GM10266 (cell line): ENCODE results near the gene IL18R1.

Experiments used
- DNase-seq: peaks from one replicate; pipeline ENCODE4 v3.0.0; 2012; ENCODE audit errors: extremely low spot score
- CTCF ChIP-seq: IDR thresholded peaks from 2 replicates; pipeline ENCODE4 v1.5.1; 2012; ENCODE audit warnings: mild to moderate bottlenecking, low read depth; ENCODE audit not compliant: control insufficient read depth, insufficient read depth; ENCODE audit errors: missing control alignments

The IL18R1 gene

GRCh38 chr2:102442967-102443828 is 87.6 kb downstream of the IL18R1 start:
- DNase-seq, result peak; percentile 38

GRCh38 chr2:102444233-102444632 is 88.6 kb downstream of the IL18R1 start:
- no peak for TF ChIP-seq CTCF
- no peak for DNase-seq

More at GRCh38 chr2:102442967-102443828, 87.6 kb downstream of the IL18R1 start:
- TF ChIP-seq CTCF, result peak; percentile 70

GRCh38 chr2:102446936-102447335 is 91.3 kb downstream of the IL18R1 start:
- TF ChIP-seq CTCF, result no peak
- DNase-seq, result no peak
